Transverse colon (tissue), 4 donors: ENCODE results near the gene RPS23. TPM values are rescaled to one million over a fixed set of nuclear protein-coding genes. Genes with fewer than 3 reads are reported as not detected.

ENCODE experiments used
- DNase-seq: peaks from one replicate; pipeline ENCODE4 v3.0.0-alpha.2; 2019
- H3K27ac ChIP-seq, 4 donors: fragments of 200-600 bp; sonication (generic); 2 replicates each; pipeline ENCODE4 v1.5.1; 2016 to 2018; ENCODE audit warnings: inconsistent platforms in 4 of 4
- H3K27me3 ChIP-seq: fragments of 200-600 bp; sonication (generic); 2 replicates; pipeline ENCODE4 v1.5.1; 2017; ENCODE audit warnings: inconsistent platforms
- H3K36me3 ChIP-seq, 4 donors: fragments of 200-600 bp; sonication (generic); 2 replicates each; pipeline ENCODE4 v1.5.1; 2017 to 2019; ENCODE audit warnings: inconsistent platforms in 4 of 4
- H3K4me1 ChIP-seq, 4 donors: fragments of 200-600 bp; sonication (generic); 2 replicates each; pipeline ENCODE4 v1.5.1; 2017 to 2020; ENCODE audit warnings: inconsistent platforms in 4 of 4
- H3K4me3 ChIP-seq, 4 donors: fragments of 200-600 bp; sonication (generic); 1 replicate in 1 of 4; 2 replicates in 3 of 4; pipeline versions ENCODE4 v1.5.1 to v1.6.1; 2017 to 2019; ENCODE audit warnings: inconsistent platforms in 4 of 4
- H3K9me3 ChIP-seq, 2 donors: fragments of 200-600 bp; sonication (generic); 2 replicates each; pipeline ENCODE4 v1.5.1; 2017 to 2019; ENCODE audit warnings: inconsistent platforms in 2 of 2
- CTCF ChIP-seq, 5 experiments: fragments of 200-600 bp in 3 of 5; fragments of 450-650 bp in 2 of 5; sonication (generic) in 3 of 5; IDR thresholded peaks; 1 replicate in 2 of 5; 2 replicates in 3 of 5; pipeline ENCODE4 v1.5.1; 2016 to 2017; ENCODE audit warnings: antibody characterized with exemption in 5 of 5, inconsistent platforms in 3 of 5, mild to moderate bottlenecking in 2 of 5, moderate library complexity in 1 of 5
- EP300 ChIP-seq: sonication (generic); formaldehyde crosslinking; IDR thresholded peaks from one replicate; pipeline ENCODE4 v1.6.1; 2017; ENCODE audit warnings: antibody characterized with exemption, low read depth
- POLR2A ChIP-seq: fragments of 450-650 bp; IDR thresholded peaks from one replicate; pipeline ENCODE4 v1.6.1; 2016; ENCODE audit warnings: antibody characterized with exemption, mild to moderate bottlenecking, moderate library complexity
- POLR2AphosphoS5 ChIP-seq, 3 donors: sonication (generic); formaldehyde crosslinking; IDR thresholded peaks; one replicate each; pipeline ENCODE4 v1.6.1; 2016; ENCODE audit warnings: antibody characterized with exemption in 3 of 3
- WGBS, 2 donors: methylation state at CpG; one replicate each; pipeline ENCODE4 v1.1.5; 2018; ENCODE audit warnings: low coverage in 1 of 2; 5-methylcytosine and 5-hydroxymethylcytosine counted together
- in situ Hi-C, 4 donors: fragments of 200-750 bp; cut with MboI; loops; one replicate each; pipeline versions ENCODE4 v1.15.0 to v1.15.1; 2017; ENCODE audit warnings: low sequenced_read_pairs in 3 of 4, low pct_ligation_motif_present in 1 of 4, low pct_unique_long_range_greater_than_20kb in 1 of 4
- intact Hi-C: fragments of 100-400 bp; cut with DNase I; formaldehyde crosslinking; loops from one replicate; pipeline ENCODE4 v1.15.1; 2023; ENCODE audit warnings: low total_unique reads
- total RNA-seq, 4 donors: library from RNA; depleted of rRNA; stranded (reverse); fragments of >200 nt; gene quantifications; one replicate each; pipeline ENCODE4 v1.1.0, GENCODE V29; 2016

RPS23 gene
- total RNA-seq, 4 donors from 2014 or later, result 482 to 1,766 (median 1,102) TPM

- Histone ChIP-seq H3K27ac (no peak overlapping the region), H3K27me3 (no peaks in the 10 kb centered on the region), H3K36me3 (no peaks in the 10 kb centered on the region), H3K4me3 (no peak overlapping the region), H3K4me1 (no peaks in the 10 kb centered on the region), H3K9me3 (no peaks in the 10 kb centered on the region)
- intact Hi-C loops (no loop called here), in situ Hi-C loops (no loop called here)
- 63 to 71% methylated on average over 4 of the region's 4 CpGs for WGBS, 2 donors
- no peak for DNase-seq
- TF ChIP-seq POLR2A (no peak), EP300 (no peak), POLR2AphosphoS5 (IDR thresholded peaks at IDR 0.05) (no peak), CTCF (IDR thresholded peaks at IDR 0.05) (no peak)
These were observed 13.1 kb downstream of the RPS23 start for GRCh38 chr5:82265047-82265446.

GRCh38 chr5:82259172-82259800, 18.9 kb downstream of the RPS23 start:
- TF ChIP-seq CTCF (IDR thresholded peaks at IDR 0.05), result peak in 2 of 5 experiments; percentile 19 to 20
- TF ChIP-seq EP300, result no peak
- TF ChIP-seq POLR2A, result no peak
- no peak for TF ChIP-seq POLR2AphosphoS5 (IDR thresholded peaks at IDR 0.05)
- in situ Hi-C loops, result no loop called here
- 83 to 91% methylated on average over 3 of the region's 3 CpGs for WGBS, 2 donors
- no peak overlapping the region for H3K27ac ChIP-seq
- no peaks in the 10 kb centered on the region for H3K27me3 ChIP-seq
- H3K36me3 ChIP-seq, result no peaks in the 10 kb centered on the region
- H3K4me1 ChIP-seq, result no peaks in the 10 kb centered on the region
- DNase-seq, result no peak
- intact Hi-C loops, result no loop called here
- no peaks in the 10 kb centered on the region for H3K9me3 ChIP-seq
- no peak overlapping the region for H3K4me3 ChIP-seq

- TF ChIP-seq POLR2A, result no peak
- TF ChIP-seq POLR2AphosphoS5 (IDR thresholded peaks at IDR 0.05), result no peak
- no peak for TF ChIP-seq CTCF (IDR thresholded peaks at IDR 0.05)
- TF ChIP-seq EP300, result no peak
- intact Hi-C loops, result no loop called here
- no peak overlapping the region for H3K4me3 ChIP-seq
- DNase-seq, result no peak
- WGBS, 2 donors, result 76 to 91% methylated on average over 3 of the region's 3 CpGs
- in situ Hi-C loops, result no loop called here
- H3K27ac ChIP-seq, result no peak overlapping the region
- H3K9me3 ChIP-seq, result no peaks in the 10 kb centered on the region
- H3K27me3 ChIP-seq, result no peaks in the 10 kb centered on the region
- no peaks in the 10 kb centered on the region for H3K4me1 ChIP-seq
- H3K36me3 ChIP-seq, result no peaks in the 10 kb centered on the region
These were observed 20.4 kb downstream of the RPS23 start for GRCh38 chr5:82257729-82258128.

- Histone ChIP-seq H3K27me3 (no peaks in the 10 kb centered on the region), H3K4me1 (no peaks in the 10 kb centered on the region), H3K27ac (no peak overlapping the region), H3K9me3 (no peaks in the 10 kb centered on the region), H3K36me3 (no peaks in the 10 kb centered on the region), H3K4me3 (no peak overlapping the region)
- intact Hi-C loops, result no loop called here
- TF ChIP-seq EP300, result no peak
- no peak for TF ChIP-seq POLR2A
- TF ChIP-seq CTCF (IDR thresholded peaks at IDR 0.05), result no peak
- TF ChIP-seq POLR2AphosphoS5 (IDR thresholded peaks at IDR 0.05), result no peak
- in situ Hi-C loops, result no loop called here
- 96 to 100% methylated on average over 2 of the region's 2 CpGs for WGBS, 2 donors
- no peak for DNase-seq
These were observed 20.9 kb downstream of the RPS23 start for GRCh38 chr5:82257247-82257646.
